Osteoblast (primary cell): ENCODE results near the gene ANKRD2. TPM values are rescaled to one million over a fixed set of nuclear protein-coding genes. Genes with fewer than 3 reads are reported as not detected.

Experiments
- DNase-seq: peaks from one replicate; pipeline ENCODE4 v3.0.0; 2011; ENCODE audit warnings: low spot score, mixed read lengths; ENCODE audit not compliant: insufficient read length; ENCODE audit errors: missing footprints
- H2AFZ ChIP-seq: 2 replicates; pipeline ENCODE4 v1.6.0; 2011; ENCODE audit warnings: mild to moderate bottlenecking, low read length
- H3K27ac ChIP-seq: 2 replicates; pipeline ENCODE4 v1.5.1; 2011; ENCODE audit warnings: mild to moderate bottlenecking, low read depth, low read length, moderate library complexity
- H3K27me3 ChIP-seq: 2 replicates; pipeline ENCODE4 v1.6.0; 2012; ENCODE audit warnings: mild to moderate bottlenecking, control low read depth, inconsistent platforms, low read length, moderate library complexity; ENCODE audit not compliant: insufficient read depth
- H3K36me3 ChIP-seq: 2 replicates; pipeline ENCODE4 v1.5.1; 2011; ENCODE audit warnings: mild to moderate bottlenecking, low read length, control low read depth, moderate library complexity; ENCODE audit not compliant: insufficient read depth
- H3K4me1 ChIP-seq: 2 replicates; pipeline ENCODE4 v1.5.1; 2011; ENCODE audit warnings: mild to moderate bottlenecking, low read length, control low read depth, moderate library complexity; ENCODE audit not compliant: insufficient read depth
- H3K4me2 ChIP-seq: 2 replicates; pipeline ENCODE4 v1.6.0; 2011; ENCODE audit warnings: mild to moderate bottlenecking, low read length; ENCODE audit not compliant: insufficient read depth
- H3K4me3 ChIP-seq: fragments of 200-600 bp; sonication (generic); 3 replicates; pipeline ENCODE4 v1.5.1; 2012; ENCODE audit warnings: mild to moderate bottlenecking, low read length, inconsistent platforms; ENCODE audit not compliant: insufficient read depth
- H3K79me2 ChIP-seq: 2 replicates; pipeline ENCODE4 v1.6.0; 2012; ENCODE audit warnings: mild to moderate bottlenecking, low read length, control low read depth, inconsistent platforms; ENCODE audit not compliant: insufficient read depth
- H3K9me3 ChIP-seq: 2 replicates; pipeline ENCODE4 v1.5.1; 2011; ENCODE audit warnings: low read depth, low read length, control low read depth
- H4K20me1 ChIP-seq: 2 replicates; pipeline ENCODE4 v1.6.0; 2012; ENCODE audit warnings: mild to moderate bottlenecking, low read length, control low read depth; ENCODE audit not compliant: insufficient read depth
- CTCF ChIP-seq: IDR thresholded peaks from 2 replicates; pipeline ENCODE4 v1.5.1; 2011; ENCODE audit warnings: mild to moderate bottlenecking, low read depth, low read length, moderate library complexity; ENCODE audit errors: extremely low read depth
- total RNA-seq: library from RNA; depleted of rRNA; stranded (reverse); fragments of >200 nt; gene quantifications from 2 replicates; pipeline ENCODE4 v1.2.3, GENCODE V29; 2012

The ANKRD2 gene
- total RNA-seq, 1 donor, result 0.72 TPM

GRCh38 chr10:97593421-97593820, 20.8 kb downstream of the ANKRD2 start:
- Histone ChIP-seq H2AFZ (no peak overlapping the region), H3K4me1 (peaks cover 30% of the 10 kb centered on the region), H3K4me3 (no peak overlapping the region), H3K27ac (no peak overlapping the region), H3K9me3 (no peaks in the 10 kb centered on the region), H3K36me3 (no peaks in the 10 kb centered on the region), H3K79me2 (no peaks in the 10 kb centered on the region), H4K20me1 (peaks cover 3% of the 10 kb centered on the region), H3K4me2 (no peak overlapping the region), H3K27me3 (no peaks in the 10 kb centered on the region)
- no peak for DNase-seq
- TF ChIP-seq CTCF, result no peak

GRCh38 chr10:97596101-97597082, 23.8 kb downstream of the ANKRD2 start:
- no peaks in the 10 kb centered on the region for H3K79me2 ChIP-seq
- DNase-seq, result peak; percentile 89
- TF ChIP-seq CTCF, result no peak
- H3K4me1 ChIP-seq, result peaks cover 30% of the 10 kb centered on the region
- no peaks in the 10 kb centered on the region for H3K9me3 ChIP-seq
- peak overlapping the region; percentile 3 for H3K4me3 ChIP-seq
- H4K20me1 ChIP-seq, result peaks cover 3% of the 10 kb centered on the region
- peak overlapping the region; percentile 71 for H3K4me2 ChIP-seq
- no peaks in the 10 kb centered on the region for H3K36me3 ChIP-seq
- peak overlapping the region; percentile 94 for H3K27ac ChIP-seq
- peak overlapping the region; percentile 53 for H2AFZ ChIP-seq
- no peaks in the 10 kb centered on the region for H3K27me3 ChIP-seq

- no peaks in the 10 kb centered on the region for H3K27me3 ChIP-seq
- H3K79me2 ChIP-seq, result no peaks in the 10 kb centered on the region
- H3K9me3 ChIP-seq, result no peaks in the 10 kb centered on the region
- H3K4me2 ChIP-seq, result no peak overlapping the region
- H3K4me1 ChIP-seq, result peaks cover 30% of the 10 kb centered on the region
- no peak overlapping the region for H3K4me3 ChIP-seq
- no peak overlapping the region for H2AFZ ChIP-seq
- H3K27ac ChIP-seq, result peak overlapping the region; percentile 94
- no peak for TF ChIP-seq CTCF
- peaks cover 3% of the 10 kb centered on the region for H4K20me1 ChIP-seq
- DNase-seq, result no peak
- no peaks in the 10 kb centered on the region for H3K36me3 ChIP-seq
These were observed 25.2 kb downstream of the ANKRD2 start for GRCh38 chr10:97597778-97598177.
